Measurements from ENCODE around the gene SLC43A3. TPM values are rescaled to one million over a fixed set of nuclear protein-coding genes. Genes with fewer than 3 reads are reported as not detected.

Gene SLC43A3
- total and polyA plus RNA-seq, 9 of the 15 experiments (the other 6 are each of a cell fraction or from before 2014, with no cell fraction given) = 63.7 to 281 (median 139) TPM

DNA sequence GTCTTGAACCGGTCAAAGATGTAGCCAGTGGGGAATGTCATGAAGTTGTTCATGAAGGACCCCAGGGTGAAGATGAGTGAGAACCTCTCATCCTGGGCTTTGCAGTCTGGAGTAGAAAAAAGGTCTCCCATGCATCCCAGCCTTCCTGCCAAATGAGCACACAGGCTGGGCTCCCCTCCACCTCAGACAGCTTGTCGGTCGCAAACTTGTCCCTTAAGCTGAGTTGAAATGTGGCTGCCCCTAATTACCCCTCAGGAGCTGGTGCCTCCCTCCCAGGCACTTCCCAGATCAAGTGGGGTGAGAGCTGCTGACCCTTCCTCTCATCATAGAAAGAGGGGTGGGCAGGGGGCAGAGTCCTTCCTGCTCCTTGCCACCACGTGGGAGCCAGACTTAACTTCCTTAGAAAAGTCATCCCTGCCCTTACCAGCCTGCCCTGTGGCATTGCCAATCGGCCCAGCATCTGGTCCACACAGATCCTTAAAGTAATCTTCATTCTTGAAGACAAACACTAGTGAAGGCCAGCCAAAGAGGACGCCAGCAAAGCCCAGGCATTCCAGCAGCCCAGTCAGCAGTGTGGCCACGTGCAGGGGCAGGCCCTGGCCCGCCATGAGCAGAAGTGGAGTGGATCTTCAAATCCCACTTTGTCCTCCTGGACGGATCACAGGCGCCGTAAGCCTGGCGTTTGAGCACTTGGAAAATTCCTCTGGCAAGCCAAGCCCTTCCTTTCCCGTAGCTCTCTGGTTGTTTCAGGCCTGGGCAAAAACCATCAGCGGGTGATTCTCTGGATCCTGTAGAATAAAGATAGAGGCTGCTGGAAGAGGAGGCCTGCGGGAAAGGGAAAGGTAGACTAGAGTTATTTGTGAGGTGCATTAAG, 1.1 kb downstream of the SLC43A3 start (continued):
- TF ChIP-seq, protein P1, sequence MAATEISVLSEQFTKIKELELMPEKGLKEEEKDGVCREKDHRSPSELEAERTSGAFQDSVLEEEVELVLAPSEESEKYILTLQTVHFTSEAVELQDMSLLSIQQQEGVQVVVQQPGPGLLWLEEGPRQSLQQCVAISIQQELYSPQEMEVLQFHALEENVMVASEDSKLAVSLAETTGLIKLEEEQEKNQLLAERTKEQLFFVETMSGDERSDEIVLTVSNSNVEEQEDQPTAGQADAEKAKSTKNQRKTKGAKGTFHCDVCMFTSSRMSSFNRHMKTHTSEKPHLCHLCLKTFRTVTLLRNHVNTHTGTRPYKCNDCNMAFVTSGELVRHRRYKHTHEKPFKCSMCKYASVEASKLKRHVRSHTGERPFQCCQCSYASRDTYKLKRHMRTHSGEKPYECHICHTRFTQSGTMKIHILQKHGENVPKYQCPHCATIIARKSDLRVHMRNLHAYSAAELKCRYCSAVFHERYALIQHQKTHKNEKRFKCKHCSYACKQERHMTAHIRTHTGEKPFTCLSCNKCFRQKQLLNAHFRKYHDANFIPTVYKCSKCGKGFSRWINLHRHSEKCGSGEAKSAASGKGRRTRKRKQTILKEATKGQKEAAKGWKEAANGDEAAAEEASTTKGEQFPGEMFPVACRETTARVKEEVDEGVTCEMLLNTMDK (IDR thresholded peaks at IDR 0.05; ENCODE audit: borderline replicate concordance, insufficient read depth, low read depth, low read length, poor library complexity, severe bottlenecking) = no peak
- TF ChIP-seq TRIM28 (IDR thresholded peaks at IDR 0.05) = no peak
- no peak for TF ChIP-seq BRF1 (IDR thresholded peaks at IDR 0.05; ENCODE audit: borderline replicate concordance, extremely low read depth, insufficient read length)
- TF ChIP-seq, protein P2, sequence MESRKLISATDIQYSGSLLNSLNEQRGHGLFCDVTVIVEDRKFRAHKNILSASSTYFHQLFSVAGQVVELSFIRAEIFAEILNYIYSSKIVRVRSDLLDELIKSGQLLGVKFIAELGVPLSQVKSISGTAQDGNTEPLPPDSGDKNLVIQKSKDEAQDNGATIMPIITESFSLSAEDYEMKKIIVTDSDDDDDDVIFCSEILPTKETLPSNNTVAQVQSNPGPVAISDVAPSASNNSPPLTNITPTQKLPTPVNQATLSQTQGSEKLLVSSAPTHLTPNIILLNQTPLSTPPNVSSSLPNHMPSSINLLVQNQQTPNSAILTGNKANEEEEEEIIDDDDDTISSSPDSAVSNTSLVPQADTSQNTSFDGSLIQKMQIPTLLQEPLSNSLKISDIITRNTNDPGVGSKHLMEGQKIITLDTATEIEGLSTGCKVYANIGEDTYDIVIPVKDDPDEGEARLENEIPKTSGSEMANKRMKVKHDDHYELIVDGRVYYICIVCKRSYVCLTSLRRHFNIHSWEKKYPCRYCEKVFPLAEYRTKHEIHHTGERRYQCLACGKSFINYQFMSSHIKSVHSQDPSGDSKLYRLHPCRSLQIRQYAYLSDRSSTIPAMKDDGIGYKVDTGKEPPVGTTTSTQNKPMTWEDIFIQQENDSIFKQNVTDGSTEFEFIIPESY (CRISPR knock-in tag; IDR thresholded peaks at IDR 0.05) = no peak
- TF ChIP-seq, protein P3, sequence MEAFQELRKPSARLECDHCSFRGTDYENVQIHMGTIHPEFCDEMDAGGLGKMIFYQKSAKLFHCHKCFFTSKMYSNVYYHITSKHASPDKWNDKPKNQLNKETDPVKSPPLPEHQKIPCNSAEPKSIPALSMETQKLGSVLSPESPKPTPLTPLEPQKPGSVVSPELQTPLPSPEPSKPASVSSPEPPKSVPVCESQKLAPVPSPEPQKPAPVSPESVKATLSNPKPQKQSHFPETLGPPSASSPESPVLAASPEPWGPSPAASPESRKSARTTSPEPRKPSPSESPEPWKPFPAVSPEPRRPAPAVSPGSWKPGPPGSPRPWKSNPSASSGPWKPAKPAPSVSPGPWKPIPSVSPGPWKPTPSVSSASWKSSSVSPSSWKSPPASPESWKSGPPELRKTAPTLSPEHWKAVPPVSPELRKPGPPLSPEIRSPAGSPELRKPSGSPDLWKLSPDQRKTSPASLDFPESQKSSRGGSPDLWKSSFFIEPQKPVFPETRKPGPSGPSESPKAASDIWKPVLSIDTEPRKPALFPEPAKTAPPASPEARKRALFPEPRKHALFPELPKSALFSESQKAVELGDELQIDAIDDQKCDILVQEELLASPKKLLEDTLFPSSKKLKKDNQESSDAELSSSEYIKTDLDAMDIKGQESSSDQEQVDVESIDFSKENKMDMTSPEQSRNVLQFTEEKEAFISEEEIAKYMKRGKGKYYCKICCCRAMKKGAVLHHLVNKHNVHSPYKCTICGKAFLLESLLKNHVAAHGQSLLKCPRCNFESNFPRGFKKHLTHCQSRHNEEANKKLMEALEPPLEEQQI (IDR thresholded peaks at IDR 0.05) = no peak
- no peak for TF ChIP-seq ZNF699 (CRISPR knock-in tag; IDR thresholded peaks at IDR 0.05; ENCODE audit: insufficient replicate concordance)
- TF ChIP-seq CEBPG (CRISPR knock-in tag; IDR thresholded peaks at IDR 0.05) = no peak
- no peak for TF ChIP-seq CEBPG (tag; conservative IDR thresholded peaks at IDR 0.05 in 1 of 2, IDR thresholded peaks at IDR 0.05 in 1 of 2)
- no peak for TF ChIP-seq NONO (IDR thresholded peaks at IDR 0.05; ENCODE audit: low read depth in 2 of 2, low read length in 1 of 2)
- TF ChIP-seq ZNF780A (CRISPR knock-in tag; IDR thresholded peaks at IDR 0.05) = no peak
- no peak for TF ChIP-seq DIDO1 (tag; IDR thresholded peaks at IDR 0.05; ENCODE audit: low read depth)
- no peak for TF ChIP-seq MEIS2 (IDR thresholded peaks at IDR 0.05; ENCODE audit: partially characterized antibody)
- no peak for TF ChIP-seq STAG1 (CRISPR knock-in tag; IDR thresholded peaks at IDR 0.05; ENCODE audit: borderline replicate concordance)
- no peak for TF ChIP-seq CHCHD3 (CRISPR knock-in tag; IDR thresholded peaks at IDR 0.05)
- no peak for TF ChIP-seq TCF7 (IDR thresholded peaks at IDR 0.05; ENCODE audit: borderline replicate concordance)
- TF ChIP-seq MAFF (IDR thresholded peaks at IDR 0.05; ENCODE audit: low read length) = no peak
- no peak for TF ChIP-seq ZNF695 (CRISPR knock-in tag; IDR thresholded peaks at IDR 0.05)
- TF ChIP-seq HDAC2 (IDR thresholded peaks at IDR 0.05) = no peak
- TF ChIP-seq TCFL5 (CRISPR knock-in tag; conservative IDR thresholded peaks at IDR 0.05) = no peak
- no peak for TF ChIP-seq TAF7 (tag; IDR thresholded peaks at IDR 0.05)
- TF ChIP-seq, protein P4, sequence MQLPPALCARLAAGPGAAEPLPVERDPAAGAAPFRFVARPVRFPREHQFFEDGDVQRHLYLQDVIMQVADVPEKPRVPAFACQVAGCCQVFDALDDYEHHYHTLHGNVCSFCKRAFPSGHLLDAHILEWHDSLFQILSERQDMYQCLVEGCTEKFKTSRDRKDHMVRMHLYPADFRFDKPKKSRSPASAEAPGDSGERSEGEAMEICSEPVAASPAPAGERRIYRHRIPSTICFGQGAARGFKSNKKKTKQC (CRISPR knock-in tag; IDR thresholded peaks at IDR 0.05) = 0 out of 2 replicates have a peak, but pooled peaks have one; percentile 16
- no peak for TF ChIP-seq ZNF57 (CRISPR knock-in tag; IDR thresholded peaks at IDR 0.05)

Data from K562 (cell line).